Activated effector memory CD4-positive, alpha-beta T cell treated with anti-CD3 and anti-CD28 coated beads, Interleukin-2, amount 50 U/mL, for 16 hours (primary cell): ENCODE measurements around the gene TEX47.

Source experiments
- DNase-seq: peaks from one replicate; pipeline ENCODE4 v3.0.0-alpha.2; 2020

Gene TEX47

GRCh38 chr7:88795553-88795952 lies at the start of gene TEX47:
Gene TEX47, minus strand, starts transcription at chr7:88795737. Its CDS starts 795 bp downstream, at chr7:88794942.
- DNase-seq = no peak

DNA sequence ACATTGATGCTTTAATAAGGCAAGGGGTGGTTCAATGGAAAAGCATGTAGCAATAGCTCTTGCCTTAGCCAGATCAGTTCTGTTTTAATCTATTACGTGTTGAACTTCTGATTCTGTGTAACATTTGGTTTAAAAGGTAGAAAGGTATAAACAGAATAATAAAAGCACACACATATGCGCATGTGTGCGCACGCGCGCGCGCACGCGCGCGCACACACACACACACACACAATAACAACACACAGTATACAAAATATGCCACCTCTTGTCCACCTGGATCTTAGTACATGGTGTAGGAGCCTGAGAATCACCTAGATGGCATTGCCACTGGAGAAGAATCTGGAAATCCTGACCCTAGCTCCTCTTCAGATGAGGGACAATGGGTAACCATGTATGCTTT lies 49.6 kb upstream of the TEX47 start:
- no peak for DNase-seq

DNA sequence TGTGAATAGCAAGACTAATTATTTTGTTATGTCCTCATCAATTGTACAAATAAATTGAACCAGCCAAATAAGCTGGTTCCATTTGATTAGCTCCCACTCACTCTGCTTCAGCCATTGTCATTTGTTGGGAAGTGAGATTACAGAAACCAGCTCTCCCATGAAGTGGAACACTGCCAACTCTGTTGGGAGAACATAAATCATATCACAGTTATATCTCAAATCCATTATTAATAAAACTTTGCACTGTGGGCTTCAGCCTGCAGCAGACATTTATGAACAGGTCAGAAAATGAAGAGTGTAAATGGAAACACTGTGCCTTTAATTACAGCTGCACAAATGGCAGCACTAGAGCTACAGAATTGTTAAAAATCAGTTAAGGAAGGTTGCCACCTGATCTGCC lies 46.7 kb upstream of the TEX47 start:
- no peak for DNase-seq

DNA sequence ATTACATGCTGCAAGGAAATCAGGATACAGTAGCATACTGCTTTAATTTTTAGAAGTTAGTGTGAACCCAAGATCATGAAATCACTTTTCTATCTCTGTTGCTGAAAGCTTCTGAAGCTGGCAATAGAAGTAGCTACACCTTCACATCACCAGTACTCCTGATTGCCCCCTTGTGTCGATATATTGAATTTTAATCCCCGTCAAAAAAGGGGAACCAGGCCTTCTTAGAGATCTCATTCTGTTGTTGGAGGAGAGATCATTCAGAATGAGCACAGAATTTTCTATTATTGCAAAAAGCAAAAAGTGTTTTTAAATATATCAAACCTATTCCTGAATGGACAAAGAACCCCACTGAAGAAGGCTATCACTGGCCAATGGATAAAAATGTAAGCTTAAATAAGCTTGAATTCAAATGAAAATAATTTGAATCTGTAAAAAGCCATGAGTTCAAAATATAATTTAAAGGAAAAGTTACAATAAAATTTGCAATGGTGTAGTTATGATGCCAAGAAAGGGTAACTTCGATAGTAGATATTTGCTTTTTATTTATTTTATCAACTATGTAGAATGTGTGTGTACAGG lies 39.7 kb upstream of the TEX47 start:
- no peak for DNase-seq

GRCh38 chr7:88826222-88826621 lies 30.7 kb upstream of the TEX47 start:
- DNase-seq = no peak

GRCh38 chr7:88818552-88818951 lies 23.0 kb upstream of the TEX47 start:
- no peak for DNase-seq

GRCh38 chr7:88806280-88807037 lies 10.9 kb upstream of the TEX47 start:
- no peak for DNase-seq

DNA sequence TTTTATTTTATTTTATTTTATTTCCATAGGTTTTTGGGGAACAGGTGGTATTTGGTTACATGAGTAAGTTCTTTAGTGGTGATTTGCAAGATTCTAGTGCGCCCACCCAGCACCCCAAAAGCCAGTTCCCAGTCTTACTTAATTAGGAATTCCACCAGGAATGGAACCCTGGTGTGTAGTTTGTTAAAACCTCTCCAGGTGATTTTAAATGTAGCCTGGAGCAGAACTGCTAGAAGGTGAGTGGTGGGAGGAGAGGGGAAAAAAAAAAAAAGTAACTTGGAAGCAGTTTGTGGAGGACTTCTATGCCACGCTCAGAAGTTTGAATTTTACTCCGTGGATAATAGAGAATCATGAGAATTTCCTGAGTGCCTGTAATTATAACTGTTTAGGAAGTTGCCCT lies 5.5 kb upstream of the TEX47 start:
- no peak for DNase-seq

DNA sequence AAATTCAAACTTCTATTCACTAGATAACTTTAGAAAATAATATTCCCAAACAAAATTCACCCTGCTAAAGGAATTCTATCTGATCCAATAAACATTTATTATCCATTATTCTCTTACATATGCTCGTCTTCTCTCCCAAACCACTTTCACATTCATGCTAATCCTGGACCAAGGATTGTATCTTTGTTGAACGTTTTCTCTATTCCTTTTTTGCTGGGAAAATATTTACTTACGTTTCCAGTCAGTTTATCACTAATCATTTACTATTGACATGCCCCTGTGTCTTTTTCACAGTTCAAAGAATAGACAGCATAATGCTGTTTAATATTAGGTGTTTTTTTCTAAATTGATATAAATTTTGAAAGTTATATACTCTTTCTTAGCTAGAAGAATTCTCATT lies 3.2 kb downstream of the TEX47 start:
- no peak for DNase-seq

DNA sequence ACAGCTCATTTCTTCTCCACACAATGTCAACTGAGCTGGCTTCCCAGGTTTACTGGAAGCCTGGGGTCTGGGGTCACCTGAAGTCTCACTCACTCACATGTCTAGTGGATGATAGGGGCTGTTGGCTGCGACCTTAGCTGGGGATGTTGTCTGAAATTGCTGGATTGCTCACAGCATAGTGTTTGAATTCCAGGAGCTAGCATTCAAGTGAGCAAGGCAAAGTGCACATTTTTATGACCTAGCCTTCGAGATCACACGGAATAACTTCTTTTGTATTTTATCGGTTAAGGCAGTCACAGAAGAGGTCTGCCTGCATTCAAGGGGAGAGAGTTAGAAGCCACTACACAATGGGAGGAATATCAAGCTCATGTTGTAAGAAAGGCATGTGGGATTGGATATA lies 3.6 kb downstream of the TEX47 start:
- DNase-seq = no peak

DNA sequence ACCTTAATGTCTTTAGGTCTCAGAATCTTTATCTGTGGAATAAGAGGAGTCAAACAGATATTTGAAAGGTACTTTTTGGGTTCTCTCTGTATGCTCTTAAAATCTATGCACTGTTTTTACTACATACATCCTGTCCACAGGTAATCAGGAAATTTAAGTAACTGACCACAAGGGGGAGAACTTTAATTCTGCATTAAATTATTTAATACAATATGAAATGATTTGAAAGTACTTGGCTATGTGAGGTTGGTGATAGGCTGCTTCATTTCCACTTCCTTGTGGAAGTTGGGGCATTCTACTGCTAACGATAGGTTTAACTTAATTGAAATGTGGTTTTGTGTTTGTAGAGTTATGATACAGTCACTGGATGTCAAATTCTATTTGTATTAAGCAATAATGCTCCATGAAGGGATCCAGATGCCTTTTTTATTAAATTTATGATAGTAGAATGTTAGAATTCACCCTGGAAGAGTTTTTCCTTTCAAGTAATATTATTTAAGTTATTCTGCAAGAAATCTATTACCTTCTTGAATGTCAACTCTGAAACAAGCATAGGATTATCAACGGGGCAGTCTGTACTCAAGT lies 6.0 kb downstream of the TEX47 start:
- no peak for DNase-seq

DNA sequence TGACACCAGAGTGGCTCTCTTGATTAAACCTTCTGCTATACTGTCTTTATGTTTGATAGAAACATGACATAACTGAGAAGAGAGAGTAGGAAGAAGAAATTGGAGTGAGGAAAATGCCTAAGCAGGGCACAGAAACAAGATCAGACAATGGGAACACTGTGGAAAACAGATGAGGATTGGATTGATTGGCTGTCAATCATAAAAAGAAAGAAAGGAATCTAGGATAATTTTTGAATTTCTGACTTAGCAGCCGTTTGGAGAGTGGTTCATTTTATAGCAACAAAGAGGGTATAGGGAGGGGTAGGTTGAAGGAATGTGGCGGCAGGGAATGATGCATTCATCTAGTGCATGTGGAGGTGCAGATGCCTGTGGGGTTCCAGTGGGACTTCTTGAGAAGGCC lies 7.8 kb downstream of the TEX47 start:
- no peak for DNase-seq

DNA sequence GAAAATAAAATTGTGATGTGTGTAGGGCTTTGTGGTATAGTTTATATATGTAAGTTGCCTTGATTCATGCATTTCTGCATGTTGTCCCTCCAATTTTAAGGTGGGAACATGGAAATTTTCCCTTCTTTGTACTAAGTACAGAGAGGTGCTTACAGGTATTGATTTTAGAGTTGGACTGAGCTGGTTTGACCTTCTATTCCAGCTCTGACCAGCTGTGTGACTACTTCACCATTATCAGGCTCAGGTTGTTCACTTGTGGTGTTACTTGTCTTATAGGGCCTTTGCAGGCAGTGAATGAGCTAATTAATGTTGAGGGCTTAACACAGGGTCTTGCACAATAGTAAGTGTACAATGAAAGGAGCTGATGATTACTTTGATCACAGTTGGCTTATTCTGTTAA lies 19.7 kb downstream of the TEX47 start:
- DNase-seq = no peak

DNA sequence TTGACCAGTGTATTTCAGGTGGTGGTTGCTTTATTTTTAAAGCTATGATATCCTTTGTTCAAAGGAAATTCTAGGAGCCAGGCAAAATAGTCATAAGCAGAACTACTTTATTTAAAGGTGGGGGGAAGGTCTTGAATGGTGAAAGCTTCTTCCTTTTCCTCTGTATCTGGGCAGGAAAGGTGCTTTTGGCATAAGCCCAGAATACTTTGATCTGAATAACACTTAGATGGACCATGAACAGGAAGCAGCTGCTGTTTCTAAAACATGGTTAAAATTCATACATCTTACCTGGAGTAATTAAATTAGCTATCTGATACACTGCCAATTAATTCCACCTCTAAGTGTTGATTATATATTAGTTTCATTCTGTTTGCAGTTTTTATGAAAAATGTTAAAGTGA lies 22.8 kb downstream of the TEX47 start:
- DNase-seq = no peak

- DNase-seq = no peak
Measured at GRCh38 chr7:88771417-88771816, 24.1 kb downstream of the TEX47 start.

- no peak for DNase-seq
Measured at GRCh38 chr7:88761779-88762178, 33.8 kb downstream of the TEX47 start.

- no peak for DNase-seq
Measured at GRCh38 chr7:88760136-88760515, 35.4 kb downstream of the TEX47 start.

DNA sequence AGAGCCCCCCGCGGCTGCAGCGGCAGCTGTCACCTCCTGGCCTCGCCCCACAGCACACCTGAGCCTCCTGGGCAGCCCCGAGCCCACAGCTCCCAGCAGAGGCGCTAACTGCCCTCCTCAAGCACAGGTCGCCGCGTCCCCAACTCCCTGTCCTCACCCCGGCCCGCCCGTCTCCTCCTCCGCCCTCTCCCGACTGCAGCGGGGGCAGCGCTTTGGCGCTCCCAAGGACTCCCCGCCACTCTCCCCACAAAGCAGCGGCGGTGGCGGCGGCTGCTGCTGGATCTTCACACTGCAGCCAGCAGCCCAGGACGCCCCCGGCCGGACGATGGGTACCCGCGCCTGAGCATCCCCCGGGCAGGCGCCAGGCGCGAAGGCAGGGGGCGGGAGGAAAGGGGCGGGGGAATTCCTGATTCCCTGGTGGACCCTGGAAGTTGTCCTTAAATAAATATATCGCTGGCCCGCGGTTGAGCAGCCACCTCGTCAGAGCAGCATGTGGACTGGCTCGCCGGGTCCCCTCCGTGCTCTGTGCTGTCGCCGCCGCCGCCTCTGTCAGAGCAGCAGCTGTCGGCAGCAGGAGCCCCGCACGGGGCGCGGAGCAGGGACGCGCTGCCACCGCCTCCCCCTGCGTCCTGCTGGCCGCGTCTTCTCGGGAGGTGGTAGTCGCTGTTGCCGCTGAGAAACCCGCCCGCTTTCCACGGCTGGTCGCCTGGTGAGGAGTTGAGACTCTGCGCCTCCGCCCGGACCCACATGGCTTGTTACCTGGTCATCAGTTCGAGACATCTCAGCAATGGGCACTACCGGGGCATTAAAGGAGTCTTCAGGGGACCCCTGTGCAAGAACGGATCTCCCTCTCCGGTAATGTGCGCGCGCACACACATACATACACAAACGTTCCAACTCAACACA lies 36.1 kb downstream of the TEX47 start, which contains the start of gene ZNF804B:
ZNF804B (plus strand) TSS at position 471 of the 906 bp plus-strand sequence; CDS start at position 748, 277 bp downstream.
- no peak for DNase-seq

- DNase-seq = no peak
Measured at GRCh38 chr7:88758381-88759229, 36.9 kb downstream of the TEX47 start.

- DNase-seq = no peak
Measured at GRCh38 chr7:88757371-88757770, 38.2 kb downstream of the TEX47 start.

DNA sequence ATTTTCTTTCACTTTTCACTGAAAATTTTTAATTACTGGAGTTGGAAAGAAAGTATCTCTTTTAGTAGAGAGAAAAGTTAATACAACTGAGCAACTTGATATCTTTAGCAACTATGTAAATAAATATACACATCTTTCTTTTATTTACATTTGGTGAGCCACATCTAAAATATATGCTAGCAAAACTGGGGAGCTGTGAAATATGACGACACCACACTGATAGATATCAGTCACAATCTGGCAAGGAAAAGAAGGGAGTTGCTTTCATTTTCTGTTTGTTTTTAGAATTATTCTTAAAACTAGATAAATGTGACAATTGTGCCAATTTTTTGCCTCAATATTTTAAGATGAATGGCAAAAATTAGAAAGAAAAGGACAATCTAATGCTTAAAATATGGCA lies 38.7 kb downstream of the TEX47 start:
- DNase-seq = no peak

- DNase-seq = no peak
Measured at GRCh38 chr7:88746126-88746525, 49.4 kb downstream of the TEX47 start.
